Erythroblast (primary cell): Measurements from ENCODE around the gene RASSF3.

ENCODE experiments used
- GATA1 ChIP-seq: IDR thresholded peaks from 2 replicates; pipeline ENCODE4 v1.6.1; 2011; ENCODE audit warnings: low read depth, mild to moderate bottlenecking, control low read depth, low read length, moderate library complexity
- POLR2A ChIP-seq: IDR thresholded peaks from 2 replicates; pipeline ENCODE4 v1.6.1; 2011; ENCODE audit warnings: mild to moderate bottlenecking, low read length

GRCh38 chr12:64678248-64678647, 68.0 kb downstream of the RASSF3 start:
- TF ChIP-seq POLR2A: no peak
- no peak for TF ChIP-seq GATA1
